Lung (tissue), 12 donors: ENCODE results near the gene NUDT21. TPM values are rescaled to one million over a fixed set of nuclear protein-coding genes. Genes with fewer than 3 reads are reported as not detected.

Experiments used
- ATAC-seq: fragments of 200-7000 bp; cut with Tn5 transposase; one replicate; pipeline ENCODE4 v1.9.1; 2020; ENCODE audit warnings: moderate number of reproducible peaks; ENCODE audit not compliant: insufficient read depth, low FRiP score
- DNase-seq, 3 donors: peaks; one replicate each; pipeline ENCODE4 v3.0.0-alpha.2; 2013 to 2017
- H3K27ac ChIP-seq, 2 donors: one replicate each; pipeline ENCODE4 v1.5.1; 2013; ENCODE audit warnings: mild to moderate bottlenecking in 2 of 2, moderate library complexity in 2 of 2, control low read depth in 1 of 2, inconsistent platforms in 1 of 2, low read depth in 1 of 2, low read length in 1 of 2
- H3K27me3 ChIP-seq, 3 donors: one replicate each; pipeline ENCODE4 v1.5.1; 2013; ENCODE audit warnings: low read length in 2 of 3; ENCODE audit not compliant: control insufficient read depth in 3 of 3, insufficient read depth in 3 of 3
- H3K36me3 ChIP-seq, 4 donors: one replicate each; pipeline ENCODE4 v1.5.1; 2013; ENCODE audit warnings: low read length in 4 of 4, mild to moderate bottlenecking in 1 of 4, moderate library complexity in 1 of 4; ENCODE audit not compliant: control insufficient read depth in 4 of 4, insufficient read depth in 4 of 4
- H3K4me1 ChIP-seq, 5 donors: one replicate each; pipeline ENCODE4 v1.5.1; 2013; ENCODE audit warnings: low read length in 5 of 5, mild to moderate bottlenecking in 2 of 5, moderate library complexity in 1 of 5; ENCODE audit not compliant: control insufficient read depth in 5 of 5, insufficient read depth in 5 of 5
- H3K4me3 ChIP-seq: one replicate; pipeline ENCODE4 v1.5.1; 2013; ENCODE audit warnings: mild to moderate bottlenecking, control low read depth, moderate library complexity
- H3K9ac ChIP-seq, 2 donors: one replicate each; pipeline ENCODE4 v1.5.1; 2013; ENCODE audit warnings: low read length in 2 of 2, control low read depth in 1 of 2; ENCODE audit not compliant: insufficient read depth in 1 of 2
- H3K9me3 ChIP-seq, 4 donors: one replicate each; pipeline ENCODE4 v1.5.1; 2013; ENCODE audit warnings: low read length in 3 of 4, mild to moderate bottlenecking in 1 of 4, moderate library complexity in 1 of 4; ENCODE audit not compliant: control insufficient read depth in 4 of 4, insufficient read depth in 3 of 4
- WGBS, 2 donors: extraction: QIAGEN DNeasy Blood & Tissue Kit; methylation state at CpG; one replicate each; pipeline ENCODE4 v1.1.7; 2013; 5-methylcytosine and 5-hydroxymethylcytosine counted together
- polyA plus RNA-seq, 2 donors: library from polyadenylated mRNA; stranded (reverse); fragments of 200-250 nt; gene quantifications; one replicate each; pipeline ENCODE4 v1.2.1, GENCODE V29; 2013
- total RNA-seq, 2 donors: library from RNA; depleted of rRNA in 1 of 2; stranded (reverse); fragments of >200 nt in 1 of 2; gene quantifications; one replicate each; pipeline ENCODE4 v1.2.1, GENCODE V29; 2014 to 2021
- TF ChIP-seq, protein P1 (sequence below): IDR thresholded peaks from 2 replicates; pipeline ENCODE4 v1.5.1; 2012; ENCODE audit warnings: mild to moderate bottlenecking; ENCODE audit errors: control extremely low read depth, extremely low read depth
- donor health status: control.
- donor health status: control.
- donor health status: Bipolar disorder and iron deficiency.
- donor health status: healthy.
- donor health status: DM: yes; HTN: yes; CAD: no.

Gene NUDT21
- total and polyA plus RNA-seq, 4 donors, result 30.9 to 91.0 (median 60.5) TPM

DNA sequence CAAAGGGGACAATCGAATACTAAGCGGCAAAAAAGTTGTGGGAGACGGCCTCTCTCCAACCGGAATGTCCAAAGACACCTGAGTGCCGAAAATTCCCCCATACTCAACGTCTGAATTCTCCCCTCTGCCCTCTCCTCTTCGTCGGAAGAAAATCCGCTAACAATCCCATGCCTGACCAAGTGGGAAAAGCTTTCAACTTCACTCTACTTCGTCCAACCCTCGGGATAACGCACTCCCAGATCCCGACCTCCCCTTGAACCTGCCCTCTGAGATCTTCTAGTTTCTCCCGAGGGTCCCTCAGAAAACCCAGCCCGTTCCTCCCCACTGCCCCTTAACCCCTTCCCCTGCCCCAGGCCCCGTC is 26.7 kb downstream of the NUDT21 start:
- H3K36me3 ChIP-seq, result peaks cover 0 to 2% (median 0%) of the 10 kb centered on the region in 4 donors
- no peaks in the 10 kb centered on the region for H3K9me3 ChIP-seq
- DNase-seq (peak in 1 of 3 donors; percentile 45), ATAC-seq (no peak)
- H3K4me3 ChIP-seq, result peak overlapping the region; percentile 94
- no peak overlapping the region for H3K27ac ChIP-seq
- peaks cover 0 to 6% (median 0%) of the 10 kb centered on the region in 3 donors for H3K27me3 ChIP-seq
- 1 to 3% methylated on average over 16 of the region's 16 CpGs for WGBS, 2 donors
- TF ChIP-seq, protein P1, sequence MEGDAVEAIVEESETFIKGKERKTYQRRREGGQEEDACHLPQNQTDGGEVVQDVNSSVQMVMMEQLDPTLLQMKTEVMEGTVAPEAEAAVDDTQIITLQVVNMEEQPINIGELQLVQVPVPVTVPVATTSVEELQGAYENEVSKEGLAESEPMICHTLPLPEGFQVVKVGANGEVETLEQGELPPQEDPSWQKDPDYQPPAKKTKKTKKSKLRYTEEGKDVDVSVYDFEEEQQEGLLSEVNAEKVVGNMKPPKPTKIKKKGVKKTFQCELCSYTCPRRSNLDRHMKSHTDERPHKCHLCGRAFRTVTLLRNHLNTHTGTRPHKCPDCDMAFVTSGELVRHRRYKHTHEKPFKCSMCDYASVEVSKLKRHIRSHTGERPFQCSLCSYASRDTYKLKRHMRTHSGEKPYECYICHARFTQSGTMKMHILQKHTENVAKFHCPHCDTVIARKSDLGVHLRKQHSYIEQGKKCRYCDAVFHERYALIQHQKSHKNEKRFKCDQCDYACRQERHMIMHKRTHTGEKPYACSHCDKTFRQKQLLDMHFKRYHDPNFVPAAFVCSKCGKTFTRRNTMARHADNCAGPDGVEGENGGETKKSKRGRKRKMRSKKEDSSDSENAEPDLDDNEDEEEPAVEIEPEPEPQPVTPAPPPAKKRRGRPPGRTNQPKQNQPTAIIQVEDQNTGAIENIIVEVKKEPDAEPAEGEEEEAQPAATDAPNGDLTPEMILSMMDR, result no peak
- peak overlapping the region; percentile 44 to 57 for H3K9ac ChIP-seq
- peaks cover 4 to 25% (median 6%) of the 10 kb centered on the region in 5 donors for H3K4me1 ChIP-seq

- peak in 2 of 3 donors; percentile 16 to 24 for DNase-seq
- 18 to 26% methylated on average over 7 of the region's 7 CpGs for WGBS, 2 donors
Measured at GRCh38 chr16:56423584-56424403, 27.3 kb downstream of the NUDT21 start.

DNA sequence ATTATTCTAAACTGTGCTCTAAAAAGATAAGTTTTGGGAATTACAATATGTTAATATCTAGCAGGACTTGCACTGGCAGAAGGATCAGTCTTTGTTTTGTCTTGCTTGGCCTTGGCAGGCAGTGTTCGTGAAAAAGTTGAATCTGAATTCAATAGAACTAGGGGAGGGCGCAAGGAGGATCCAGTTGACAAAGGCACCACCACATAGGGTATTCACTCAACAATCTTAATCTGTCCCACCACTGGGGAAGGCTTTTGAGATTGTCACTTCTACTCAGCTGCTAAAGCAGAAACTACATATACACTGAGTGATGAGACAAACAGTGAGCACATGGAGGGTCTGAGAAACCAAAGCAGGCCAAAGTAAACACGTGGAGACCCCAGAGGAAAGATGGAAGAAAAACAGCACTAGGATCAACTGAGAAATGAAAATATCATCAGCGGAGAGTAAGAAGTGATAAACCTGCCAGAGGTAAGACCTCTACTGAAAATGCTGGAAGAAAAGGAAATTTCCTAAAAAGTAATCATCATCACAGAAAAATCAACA is 28.2 kb downstream of the NUDT21 start:
- no peak overlapping the region for H3K4me3 ChIP-seq
- H3K27ac ChIP-seq, result no peak overlapping the region
- no peaks in the 10 kb centered on the region for H3K36me3 ChIP-seq
- ATAC-seq (no peak), DNase-seq (no peak)
- 79 to 93% methylated on average over 4 of the region's 4 CpGs for WGBS, 2 donors
- H3K9ac ChIP-seq, result no peak overlapping the region
- TF ChIP-seq, protein P1, result no peak
- H3K9me3 ChIP-seq, result no peaks in the 10 kb centered on the region
- peaks cover 0 to 6% (median 0%) of the 10 kb centered on the region in 3 donors for H3K27me3 ChIP-seq
- H3K4me1 ChIP-seq, result peaks cover 4 to 25% (median 6%) of the 10 kb centered on the region in 5 donors

More at GRCh38 chr16:56423584-56424403, 27.3 kb downstream of the NUDT21 start:
- Histone ChIP-seq H3K27me3 (peaks cover 0 to 6% (median 0%) of the 10 kb centered on the region in 3 donors), H3K4me1 (peaks cover 4 to 25% (median 6%) of the 10 kb centered on the region in 5 donors), H3K36me3 (peaks cover 0 to 2% (median 0%) of the 10 kb centered on the region in 4 donors), H3K9me3 (no peaks in the 10 kb centered on the region), H3K9ac (peak overlapping the region; percentile 44 to 57), H3K27ac (no peak overlapping the region), H3K4me3 (peak overlapping the region; percentile 94)
- ATAC-seq, result no peak
- TF ChIP-seq, protein P1, result no peak
